ENCODE measurements around the gene CENPO. TPM values are rescaled to one million over a fixed set of nuclear protein-coding genes. Genes with fewer than 3 reads are reported as not detected.

Gene CENPO
- total RNA-seq, 1 experiment from 2014 or later = 27.9 TPM

DNA sequence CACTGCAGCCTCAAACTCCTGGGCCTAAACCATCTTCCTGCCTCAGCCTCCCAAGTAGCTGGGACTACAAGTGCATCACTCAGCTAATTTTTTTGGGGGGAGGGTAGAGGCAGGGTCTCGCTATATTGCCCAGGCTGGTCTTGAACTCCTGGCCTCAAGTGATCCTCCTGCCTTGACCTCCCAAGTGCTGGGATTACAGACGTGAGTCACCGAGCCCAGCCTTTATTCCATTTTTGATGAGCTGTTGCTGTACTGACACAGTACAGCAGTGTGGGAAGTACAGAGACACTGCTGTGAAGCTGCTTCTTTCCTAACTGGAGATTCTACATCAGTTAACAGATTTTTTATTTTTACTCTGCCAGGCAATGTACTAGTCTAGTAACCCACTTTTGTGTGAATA lies 18.9 kb upstream of the CENPO start (continued):
- TF ChIP-seq, protein P1, sequence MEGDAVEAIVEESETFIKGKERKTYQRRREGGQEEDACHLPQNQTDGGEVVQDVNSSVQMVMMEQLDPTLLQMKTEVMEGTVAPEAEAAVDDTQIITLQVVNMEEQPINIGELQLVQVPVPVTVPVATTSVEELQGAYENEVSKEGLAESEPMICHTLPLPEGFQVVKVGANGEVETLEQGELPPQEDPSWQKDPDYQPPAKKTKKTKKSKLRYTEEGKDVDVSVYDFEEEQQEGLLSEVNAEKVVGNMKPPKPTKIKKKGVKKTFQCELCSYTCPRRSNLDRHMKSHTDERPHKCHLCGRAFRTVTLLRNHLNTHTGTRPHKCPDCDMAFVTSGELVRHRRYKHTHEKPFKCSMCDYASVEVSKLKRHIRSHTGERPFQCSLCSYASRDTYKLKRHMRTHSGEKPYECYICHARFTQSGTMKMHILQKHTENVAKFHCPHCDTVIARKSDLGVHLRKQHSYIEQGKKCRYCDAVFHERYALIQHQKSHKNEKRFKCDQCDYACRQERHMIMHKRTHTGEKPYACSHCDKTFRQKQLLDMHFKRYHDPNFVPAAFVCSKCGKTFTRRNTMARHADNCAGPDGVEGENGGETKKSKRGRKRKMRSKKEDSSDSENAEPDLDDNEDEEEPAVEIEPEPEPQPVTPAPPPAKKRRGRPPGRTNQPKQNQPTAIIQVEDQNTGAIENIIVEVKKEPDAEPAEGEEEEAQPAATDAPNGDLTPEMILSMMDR (IDR thresholded peaks at IDR 0.05 in 2 of 3, conservative IDR thresholded peaks at IDR 0.05 in 1 of 3; ENCODE audit: borderline replicate concordance in 1 of 3, insufficient read depth in 1 of 3, low read depth in 2 of 3, low read length in 2 of 3) = no peak
- TF ChIP-seq RAD21 (IDR thresholded peaks at IDR 0.05; ENCODE audit: low read depth) = no peak
- TF ChIP-seq ELF1 (IDR thresholded peaks at IDR 0.05; ENCODE audit: borderline replicate concordance, low read depth) = no peak
- TF ChIP-seq, protein P2, sequence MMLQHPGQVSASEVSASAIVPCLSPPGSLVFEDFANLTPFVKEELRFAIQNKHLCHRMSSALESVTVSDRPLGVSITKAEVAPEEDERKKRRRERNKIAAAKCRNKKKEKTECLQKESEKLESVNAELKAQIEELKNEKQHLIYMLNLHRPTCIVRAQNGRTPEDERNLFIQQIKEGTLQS (IDR thresholded peaks at IDR 0.05) = no peak

DNA sequence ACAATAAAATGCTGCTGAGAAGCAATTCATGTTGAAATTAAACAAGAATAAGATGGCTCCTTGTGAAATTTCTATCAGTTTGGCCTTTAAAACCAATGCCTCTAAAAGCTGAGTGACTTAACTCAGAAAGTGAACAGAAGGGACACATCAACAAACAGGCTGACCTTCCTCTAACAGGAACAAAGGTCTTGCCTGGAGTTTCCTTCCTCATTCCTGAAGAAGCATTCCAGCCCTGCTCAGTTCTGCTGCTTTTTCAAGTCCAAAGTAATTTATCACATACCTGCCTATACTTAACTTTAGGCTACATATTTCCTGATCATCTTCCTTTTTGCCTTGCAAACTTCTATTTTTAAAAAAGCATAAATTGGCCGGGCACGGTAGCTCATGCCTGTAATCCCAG lies 14.1 kb upstream of the CENPO start:
- Histone ChIP-seq H3K36me3 (ENCODE audit: control insufficient read depth in 1 of 2, insufficient read depth in 2 of 2, low read length in 2 of 2) (no peaks in the 10 kb centered on the region), H3K9me2 (ENCODE audit: insufficient read depth) (no peaks in the 10 kb centered on the region), H4K20me1 (ENCODE audit: insufficient read depth) (no peaks in the 10 kb centered on the region), H3K9me3 (ENCODE audit: control insufficient read depth in 1 of 2, insufficient read depth in 1 of 2, low read depth in 1 of 2, low read length in 2 of 2) (no peaks in the 10 kb centered on the region), H3K4me2 (ENCODE audit: low read length) (no peak overlapping the region), H3K27ac (ENCODE audit: low read depth, low read length) (no peak overlapping the region), H3K27me3 (ENCODE audit: insufficient read depth, low read length) (no peaks in the 10 kb centered on the region), H3K9ac (ENCODE audit: low read length) (no peak overlapping the region), H2AFZ (ENCODE audit: low read depth, low read length, poor library complexity, severe bottlenecking) (no peak overlapping the region), H3K4me1 (ENCODE audit: control insufficient read depth in 1 of 2, insufficient read depth in 2 of 2, low read length in 2 of 2) (no peaks in the 10 kb centered on the region), H3K4me3 (replicated peaks in 1 of 2; ENCODE audit: low read depth in 1 of 2, low read length in 2 of 2) (no peak overlapping the region), H3K79me2 (ENCODE audit: insufficient read depth, low read length) (no peaks in the 10 kb centered on the region)
- no TSS peak for BruUV-seq (replicated peaks)
- TF ChIP-seq SRF (IDR thresholded peaks at IDR 0.05; ENCODE audit: low read depth) = no peak
- TF ChIP-seq, protein P3, sequence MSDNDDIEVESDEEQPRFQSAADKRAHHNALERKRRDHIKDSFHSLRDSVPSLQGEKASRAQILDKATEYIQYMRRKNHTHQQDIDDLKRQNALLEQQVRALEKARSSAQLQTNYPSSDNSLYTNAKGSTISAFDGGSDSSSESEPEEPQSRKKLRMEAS (IDR thresholded peaks at IDR 0.05) = no peak
- TF ChIP-seq, protein P4, sequence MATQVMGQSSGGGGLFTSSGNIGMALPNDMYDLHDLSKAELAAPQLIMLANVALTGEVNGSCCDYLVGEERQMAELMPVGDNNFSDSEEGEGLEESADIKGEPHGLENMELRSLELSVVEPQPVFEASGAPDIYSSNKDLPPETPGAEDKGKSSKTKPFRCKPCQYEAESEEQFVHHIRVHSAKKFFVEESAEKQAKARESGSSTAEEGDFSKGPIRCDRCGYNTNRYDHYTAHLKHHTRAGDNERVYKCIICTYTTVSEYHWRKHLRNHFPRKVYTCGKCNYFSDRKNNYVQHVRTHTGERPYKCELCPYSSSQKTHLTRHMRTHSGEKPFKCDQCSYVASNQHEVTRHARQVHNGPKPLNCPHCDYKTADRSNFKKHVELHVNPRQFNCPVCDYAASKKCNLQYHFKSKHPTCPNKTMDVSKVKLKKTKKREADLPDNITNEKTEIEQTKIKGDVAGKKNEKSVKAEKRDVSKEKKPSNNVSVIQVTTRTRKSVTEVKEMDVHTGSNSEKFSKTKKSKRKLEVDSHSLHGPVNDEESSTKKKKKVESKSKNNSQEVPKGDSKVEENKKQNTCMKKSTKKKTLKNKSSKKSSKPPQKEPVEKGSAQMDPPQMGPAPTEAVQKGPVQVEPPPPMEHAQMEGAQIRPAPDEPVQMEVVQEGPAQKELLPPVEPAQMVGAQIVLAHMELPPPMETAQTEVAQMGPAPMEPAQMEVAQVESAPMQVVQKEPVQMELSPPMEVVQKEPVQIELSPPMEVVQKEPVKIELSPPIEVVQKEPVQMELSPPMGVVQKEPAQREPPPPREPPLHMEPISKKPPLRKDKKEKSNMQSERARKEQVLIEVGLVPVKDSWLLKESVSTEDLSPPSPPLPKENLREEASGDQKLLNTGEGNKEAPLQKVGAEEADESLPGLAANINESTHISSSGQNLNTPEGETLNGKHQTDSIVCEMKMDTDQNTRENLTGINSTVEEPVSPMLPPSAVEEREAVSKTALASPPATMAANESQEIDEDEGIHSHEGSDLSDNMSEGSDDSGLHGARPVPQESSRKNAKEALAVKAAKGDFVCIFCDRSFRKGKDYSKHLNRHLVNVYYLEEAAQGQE (IDR thresholded peaks at IDR 0.05; ENCODE audit: low read depth) = no peak
- no peak for TF ChIP-seq ZFX (IDR thresholded peaks at IDR 0.05)
- TF ChIP-seq POLR2AphosphoS5 (IDR thresholded peaks at IDR 0.05; ENCODE audit: low read depth, low read length) = no peak
- TF ChIP-seq, protein P5, sequence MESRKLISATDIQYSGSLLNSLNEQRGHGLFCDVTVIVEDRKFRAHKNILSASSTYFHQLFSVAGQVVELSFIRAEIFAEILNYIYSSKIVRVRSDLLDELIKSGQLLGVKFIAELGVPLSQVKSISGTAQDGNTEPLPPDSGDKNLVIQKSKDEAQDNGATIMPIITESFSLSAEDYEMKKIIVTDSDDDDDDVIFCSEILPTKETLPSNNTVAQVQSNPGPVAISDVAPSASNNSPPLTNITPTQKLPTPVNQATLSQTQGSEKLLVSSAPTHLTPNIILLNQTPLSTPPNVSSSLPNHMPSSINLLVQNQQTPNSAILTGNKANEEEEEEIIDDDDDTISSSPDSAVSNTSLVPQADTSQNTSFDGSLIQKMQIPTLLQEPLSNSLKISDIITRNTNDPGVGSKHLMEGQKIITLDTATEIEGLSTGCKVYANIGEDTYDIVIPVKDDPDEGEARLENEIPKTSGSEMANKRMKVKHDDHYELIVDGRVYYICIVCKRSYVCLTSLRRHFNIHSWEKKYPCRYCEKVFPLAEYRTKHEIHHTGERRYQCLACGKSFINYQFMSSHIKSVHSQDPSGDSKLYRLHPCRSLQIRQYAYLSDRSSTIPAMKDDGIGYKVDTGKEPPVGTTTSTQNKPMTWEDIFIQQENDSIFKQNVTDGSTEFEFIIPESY (IDR thresholded peaks at IDR 0.05; ENCODE audit: extremely low read depth, insufficient replicate concordance, low read length) = no peak
- no peak for TF ChIP-seq CBX3 (IDR thresholded peaks at IDR 0.05; ENCODE audit: low read depth)
- no peak for TF ChIP-seq TCF7L2 (IDR thresholded peaks at IDR 0.05; ENCODE audit: borderline replicate concordance, extremely low read depth, insufficient read depth, insufficient read length)
- TF ChIP-seq JUND (IDR thresholded peaks at IDR 0.05) = no peak
- TF ChIP-seq, protein P2 (IDR thresholded peaks at IDR 0.05) = no peak
- TF ChIP-seq EZH2phosphoT487 (IDR thresholded peaks at IDR 0.05; ENCODE audit: borderline replicate concordance) = no peak
- no peak for TF ChIP-seq CEBPB (IDR thresholded peaks at IDR 0.05; ENCODE audit: low read depth)
- TF ChIP-seq ELF1 (IDR thresholded peaks at IDR 0.05; ENCODE audit: borderline replicate concordance, low read depth) = no peak
- TF ChIP-seq SIN3A (IDR thresholded peaks at IDR 0.05; ENCODE audit: low read depth) = no peak
- DNase-seq (ENCODE audit: low read depth, low spot score) = no peak
- ChIA-PET RAD21 (ENCODE audit: low non-redundant PET in 1 of 2, low total read pairs in 2 of 2, uncharacterized antibody in 2 of 2, unreplicated experiment in 2 of 2) (no interaction called here), POLR2A (no interaction called here), CTCF (interaction anchor here (2.0 kb wide), 1 partner anchor 12 kb away, joined by 6 read pairs; no protein-coding TSS in a partner anchor)
- intact Hi-C loops (cut with micrococcal nuclease) = no loop called here
- no peak for ATAC-seq
